H1 (cell line): Measurements from ENCODE around the gene PDE2A.

ENCODE experiments used
- CBX5 ChIP-seq: fragments of 300-800, 300-1000 bp; sonication (generic); IDR thresholded peaks from 2 replicates; pipeline ENCODE4 v1.7.1; 2016; ENCODE audit warnings: antibody characterized with exemption, low read length, low read depth
- EGR1 ChIP-seq: IDR thresholded peaks from 2 replicates; pipeline ENCODE4 v1.6.1; 2011; ENCODE audit warnings: low read depth, low read length, borderline replicate concordance
- MAFK ChIP-seq: IDR thresholded peaks from 2 replicates; pipeline ENCODE4 v1.6.1; 2012; ENCODE audit warnings: low read depth, mild to moderate bottlenecking, improper control_type of control experiment, low read length
- POLR2A ChIP-seq, 2 experiments: IDR thresholded peaks; 1 replicate in 1 of 2; 2 replicates in 1 of 2; pipeline ENCODE4 v1.6.1; 2011; ENCODE audit warnings: low read depth in 2 of 2, low read length in 2 of 2, mild to moderate bottlenecking in 2 of 2; ENCODE audit errors: control extremely low read depth in 1 of 2
- RFX5 ChIP-seq: IDR thresholded peaks from 2 replicates; pipeline ENCODE4 v1.6.1; 2011; ENCODE audit warnings: low read depth, low read length, improper control_type of control experiment, borderline replicate concordance
- SUZ12 ChIP-seq: fragments of 200-600 bp; sonication (generic); IDR thresholded peaks from 2 replicates; pipeline ENCODE4 v1.6.1; 2012; ENCODE audit warnings: mild to moderate bottlenecking, inconsistent platforms, low read length, moderate library complexity, mixed read lengths
- TAF1 ChIP-seq: IDR thresholded peaks from 2 replicates; pipeline ENCODE4 v1.6.1; 2011; ENCODE audit warnings: mild to moderate bottlenecking, low read depth, low read length
- TBP ChIP-seq: IDR thresholded peaks from 2 replicates; pipeline ENCODE4 v1.6.1; 2011; ENCODE audit warnings: low read depth, low read length, improper control_type of control experiment
- TF ChIP-seq, protein P1 (sequence below), 3 experiments: IDR thresholded peaks; 1 replicate in 2 of 3; 2 replicates in 1 of 3; pipeline versions ENCODE4 v1.5.1 to v1.6.1; 2011; ENCODE audit warnings: low read length in 3 of 3, mild to moderate bottlenecking in 3 of 3, inconsistent platforms in 2 of 3, low read depth in 1 of 3, moderate library complexity in 1 of 3; ENCODE audit not compliant: insufficient read depth in 1 of 3; ENCODE audit errors: control extremely low read depth in 1 of 3

DNA sequence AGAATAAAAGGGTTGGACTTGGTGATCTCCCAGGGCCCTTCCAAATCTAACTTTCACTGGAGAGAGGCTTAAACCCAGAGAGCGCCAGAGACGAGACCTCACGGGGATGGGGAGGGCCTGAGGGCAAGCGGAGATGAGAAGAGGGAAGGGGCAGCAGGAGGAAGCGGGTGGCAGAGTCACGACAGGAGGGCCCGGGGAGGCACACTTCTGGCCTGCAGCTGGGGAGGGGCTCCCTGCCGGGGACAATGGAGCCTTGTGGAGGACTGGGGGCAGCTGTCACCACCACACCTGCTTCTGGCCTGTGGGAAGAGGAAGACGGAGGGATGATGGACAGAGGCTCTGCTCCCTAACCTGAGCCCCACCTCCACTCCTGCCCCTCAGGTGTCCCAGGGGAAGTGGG lies 40.2 kb downstream of the PDE2A start:
- TF ChIP-seq RFX5, result no peak
- no peak for TF ChIP-seq CBX5
- no peak for TF ChIP-seq TBP
- no peak for TF ChIP-seq EGR1
- TF ChIP-seq, protein P1, sequence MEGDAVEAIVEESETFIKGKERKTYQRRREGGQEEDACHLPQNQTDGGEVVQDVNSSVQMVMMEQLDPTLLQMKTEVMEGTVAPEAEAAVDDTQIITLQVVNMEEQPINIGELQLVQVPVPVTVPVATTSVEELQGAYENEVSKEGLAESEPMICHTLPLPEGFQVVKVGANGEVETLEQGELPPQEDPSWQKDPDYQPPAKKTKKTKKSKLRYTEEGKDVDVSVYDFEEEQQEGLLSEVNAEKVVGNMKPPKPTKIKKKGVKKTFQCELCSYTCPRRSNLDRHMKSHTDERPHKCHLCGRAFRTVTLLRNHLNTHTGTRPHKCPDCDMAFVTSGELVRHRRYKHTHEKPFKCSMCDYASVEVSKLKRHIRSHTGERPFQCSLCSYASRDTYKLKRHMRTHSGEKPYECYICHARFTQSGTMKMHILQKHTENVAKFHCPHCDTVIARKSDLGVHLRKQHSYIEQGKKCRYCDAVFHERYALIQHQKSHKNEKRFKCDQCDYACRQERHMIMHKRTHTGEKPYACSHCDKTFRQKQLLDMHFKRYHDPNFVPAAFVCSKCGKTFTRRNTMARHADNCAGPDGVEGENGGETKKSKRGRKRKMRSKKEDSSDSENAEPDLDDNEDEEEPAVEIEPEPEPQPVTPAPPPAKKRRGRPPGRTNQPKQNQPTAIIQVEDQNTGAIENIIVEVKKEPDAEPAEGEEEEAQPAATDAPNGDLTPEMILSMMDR (IDR thresholded peaks at IDR 0.05; ENCODE audit: control extremely low read depth in 1 of 3, insufficient read depth in 1 of 3, low read depth in 1 of 3, low read length in 3 of 3), result no peak
- TF ChIP-seq SUZ12, result no peak
- no peak for TF ChIP-seq POLR2A (IDR thresholded peaks at IDR 0.05; ENCODE audit: control extremely low read depth in 1 of 2, low read depth in 2 of 2, low read length in 2 of 2)
- TF ChIP-seq TAF1, result no peak
- no peak for TF ChIP-seq MAFK
